SK-MEL-5 (cell line): ENCODE results near the gene CDH2. TPM values are rescaled to one million over a fixed set of nuclear protein-coding genes. Genes with fewer than 3 reads are reported as not detected.

Experiments used
- DNase-seq: peaks from one replicate; pipeline ENCODE4 v3.0.0-alpha.2; 2016; ENCODE audit warnings: low read depth, low spot score
- in situ Hi-C: cut with HindIII; loops from 2 replicates; pipeline ENCODE4 v1.10.0; 2016; ENCODE audit warnings: low sequenced_read_pairs, high pct_unique_total_duplicates, low pct_unique_long_range_greater_than_20kb
- total RNA-seq: library from RNA; depleted of rRNA; stranded (reverse); fragments of >200 nt; shearing (Covaris generic); gene quantifications from 2 replicates; pipeline ENCODE4 v1.2.3, GENCODE V29; 2014

Gene CDH2
- total RNA-seq, 1 experiment from 2014 or later = 0.16 TPM

GRCh38 chr18:28175150-28175929 lies 1.6 kb downstream of the CDH2 start:
- no peak for DNase-seq
- in situ Hi-C loops = no loop called here

GRCh38 chr18:28174181-28174905 lies 2.6 kb downstream of the CDH2 start:
- DNase-seq = no peak
- in situ Hi-C loops = no loop called here

GRCh38 chr18:28171837-28172236 lies 5.1 kb downstream of the CDH2 start:
- in situ Hi-C loops = no loop called here
- no peak for DNase-seq

- no peak for DNase-seq
- in situ Hi-C loops = no loop called here
These were observed 8.2 kb downstream of the CDH2 start for GRCh38 chr18:28168725-28169124.

- no peak for DNase-seq
- in situ Hi-C loops = no loop called here
These were observed 9.0 kb downstream of the CDH2 start for GRCh38 chr18:28167835-28168349.

GRCh38 chr18:28164771-28165483 lies 12.0 kb downstream of the CDH2 start:
- in situ Hi-C loops = no loop called here

GRCh38 chr18:28163201-28163775 lies 13.6 kb downstream of the CDH2 start:
- in situ Hi-C loops = no loop called here
- no peak for DNase-seq

More at GRCh38 chr18:28164771-28165483, 12.0 kb downstream of the CDH2 start:
- DNase-seq = no peak

- in situ Hi-C loops = no loop called here
- no peak for DNase-seq
These were observed 15.0 kb downstream of the CDH2 start for GRCh38 chr18:28161608-28162599.

- no peak for DNase-seq
- in situ Hi-C loops = no loop called here
These were observed 17.9 kb downstream of the CDH2 start for GRCh38 chr18:28159055-28159454.

GRCh38 chr18:28158083-28158581 lies 18.8 kb downstream of the CDH2 start:
- in situ Hi-C loops = no loop called here
- no peak for DNase-seq

GRCh38 chr18:28153485-28154065 lies 23.4 kb downstream of the CDH2 start:
- in situ Hi-C loops = no loop called here
- DNase-seq = no peak

- in situ Hi-C loops = no loop called here
- no peak for DNase-seq
These were observed 24.2 kb downstream of the CDH2 start for GRCh38 chr18:28152754-28153153.

GRCh38 chr18:28152354-28152753 lies 24.6 kb downstream of the CDH2 start:
- no peak for DNase-seq
- in situ Hi-C loops = no loop called here

- in situ Hi-C loops = no loop called here
- DNase-seq = no peak
These were observed 25.5 kb downstream of the CDH2 start for GRCh38 chr18:28151434-28151833.

- in situ Hi-C loops = no loop called here
These were observed 26.0 kb downstream of the CDH2 start for GRCh38 chr18:28150925-28151324.

GRCh38 chr18:28149810-28150420 lies 27.0 kb downstream of the CDH2 start:
- in situ Hi-C loops = no loop called here
- DNase-seq = no peak

More at GRCh38 chr18:28150925-28151324, 26.0 kb downstream of the CDH2 start:
- no peak for DNase-seq
